K562 (cell line): Measurements from ENCODE around the gene FGF12. TPM values are rescaled to one million over a fixed set of nuclear protein-coding genes. Genes with fewer than 3 reads are reported as not detected.

ENCODE experiments used
- ATAC-seq: fragments of 200-7000 bp; cut with Tn5 transposase; 3 replicates; pipeline ENCODE4 v1.9.1; 2020; ENCODE audit warnings: moderate library complexity
- BruUV-seq: library from RNA; stranded (reverse); fragments of 400-500 nt; replicated peaks from 2 replicates; lab custom pipeline; 2021; lab: Mats Ljungman, UMichigan
- CTCF ChIA-PET: fragments of 300-600 bp; formaldehyde crosslinking; extraction: SDS; loops from one replicate; lab custom pipeline; 2021; ENCODE audit warnings: low intra/inter-chr PET ratio; lab: Yijun Ruan, JAX
- POLR2A ChIA-PET: fragments of 300-600, 350-650 bp; sonication (Branson Sonifier 250); formaldehyde crosslinking; extraction: SDS; loops from one replicate; lab custom pipeline; 2021; ENCODE audit warnings: antibody characterized with exemption, inconsistent platforms; lab: Yijun Ruan, JAX
- DNase-seq, 4 experiments: peaks; one replicate each; pipeline versions ENCODE4 v3.0.0 to v3.0.0-alpha.2; 2011 to 2018; ENCODE audit warnings: low spot score in 3 of 4, mixed read lengths in 3 of 4; ENCODE audit errors: extremely low read depth in 1 of 4
- FAIRE-seq: peaks from 2 replicates; lab custom pipeline; 2011; peaks lifted over from hg19 to GRCh38; lab: Jason Lieb, UNC
- H2AFZ ChIP-seq: 2 replicates; pipeline ENCODE4 v1.6.0; 2011; ENCODE audit warnings: low read depth, low read length, control low read depth, inconsistent platforms
- H3K27ac ChIP-seq: fragments of 200-600 bp; 3 replicates; pipeline ENCODE4 v1.8.0; 2011; ENCODE audit warnings: low read depth, mild to moderate bottlenecking, control low read depth, inconsistent platforms, low read length, moderate library complexity, mixed read lengths; ENCODE audit errors: extremely low read depth
- H3K27me3 ChIP-seq, 2 experiments: fragments of 300-600 bp in 1 of 2; 2 replicates in 1 of 2; 3 replicates in 1 of 2; pipeline versions ENCODE4 v1.6.0 to v1.8.0; 2011; ENCODE audit warnings: inconsistent platforms in 2 of 2, low read length in 2 of 2, mild to moderate bottlenecking in 1 of 2, mixed read lengths in 1 of 2, moderate library complexity in 1 of 2; ENCODE audit not compliant: control insufficient read depth in 2 of 2, insufficient read depth in 2 of 2
- H3K36me3 ChIP-seq: fragments of 300-600 bp; 3 replicates; pipeline ENCODE4 v1.8.0; 2011; ENCODE audit warnings: mild to moderate bottlenecking, low read length, inconsistent platforms; ENCODE audit not compliant: control insufficient read depth, insufficient read depth
- H3K4me1 ChIP-seq, 2 experiments: fragments of 200-600 bp in 1 of 2; replicated peaks in 1 of 2; 2 replicates in 1 of 2; 3 replicates in 1 of 2; pipeline versions ENCODE4 v1.5.1 to v1.8.0; 2011; ENCODE audit warnings: inconsistent platforms in 2 of 2, low read length in 2 of 2, mild to moderate bottlenecking in 1 of 2, mixed read lengths in 1 of 2, moderate library complexity in 1 of 2; ENCODE audit not compliant: control insufficient read depth in 2 of 2, insufficient read depth in 2 of 2
- H3K4me2 ChIP-seq: 2 replicates; pipeline ENCODE4 v1.6.1; 2011; ENCODE audit warnings: low read length, control low read depth, inconsistent platforms, mixed read lengths; ENCODE audit not compliant: insufficient read depth
- H3K4me3 ChIP-seq: fragments of 200-600 bp; sonication (generic), shearing (Covaris generic); 2 replicates; pipeline ENCODE4 v1.5.1; 2016; ENCODE audit warnings: control low read depth, inconsistent platforms
- H3K79me2 ChIP-seq: fragments of 200-600 bp; 3 replicates; pipeline ENCODE4 v1.8.0; 2011; ENCODE audit warnings: low read length, inconsistent platforms; ENCODE audit not compliant: control insufficient read depth, insufficient read depth
- H3K9ac ChIP-seq, 2 experiments: 2 replicates each; pipeline versions ENCODE4 v1.6.0 to v1.6.1; 2011; ENCODE audit warnings: low read depth in 2 of 2, low read length in 2 of 2, control low read depth in 1 of 2, inconsistent platforms in 1 of 2, mild to moderate bottlenecking in 1 of 2, mixed read lengths in 1 of 2; ENCODE audit not compliant: insufficient read depth in 1 of 2
- H3K9me1 ChIP-seq: one replicate; pipeline ENCODE4 v1.6.0; 2011; ENCODE audit warnings: inconsistent platforms, mild to moderate bottlenecking, low read length, moderate library complexity; ENCODE audit not compliant: control insufficient read depth, insufficient read depth
- H3K9me3 ChIP-seq: replicated peaks from 2 replicates; pipeline ENCODE4 v1.5.1; 2011; ENCODE audit warnings: low read depth, low read length, inconsistent platforms; ENCODE audit not compliant: control insufficient read depth, insufficient read depth
- H4K20me1 ChIP-seq: replicated peaks from 2 replicates; pipeline ENCODE4 v1.6.1; 2011; ENCODE audit warnings: low read length, inconsistent platforms, mixed read lengths; ENCODE audit not compliant: control insufficient read depth, insufficient read depth
- ARID4B ChIP-seq: sonication (generic); formaldehyde crosslinking; IDR thresholded peaks from 2 replicates; pipeline ENCODE4 v1.8.0; 2022; ENCODE audit warnings: mild to moderate bottlenecking, missing genetic modification reagents
- BRF2 ChIP-seq: IDR thresholded peaks from 3 replicates; pipeline ENCODE4 v1.6.1; 2011; ENCODE audit warnings: borderline replicate concordance, mild to moderate bottlenecking; ENCODE audit not compliant: insufficient read length, insufficient read depth
- CBFA2T3 ChIP-seq: fragments of 450-650 bp; IDR thresholded peaks from 2 replicates; pipeline ENCODE4 v1.6.1; 2017
- E2F5 ChIP-seq: sonication (generic); formaldehyde crosslinking; IDR thresholded peaks from 2 replicates; pipeline ENCODE4 v1.8.0; 2022; ENCODE audit warnings: mild to moderate bottlenecking, missing genetic modification reagents
- ETS2 ChIP-seq: IDR thresholded peaks from 2 replicates; pipeline ENCODE4 v1.6.1; 2016; ENCODE audit warnings: borderline replicate concordance, missing genetic modification characterization, mild to moderate bottlenecking, moderate library complexity, missing compliant biosample characterization; ENCODE audit not compliant: poor library complexity, severe bottlenecking
- HDAC6 ChIP-seq: IDR thresholded peaks from 2 replicates; pipeline ENCODE4 v1.6.1; 2012; ENCODE audit warnings: low read depth, mild to moderate bottlenecking, control low read depth, inconsistent platforms, low read length, moderate library complexity
- MXI1 ChIP-seq: IDR thresholded peaks from 2 replicates; pipeline ENCODE4 v1.6.1; 2011; ENCODE audit warnings: low read depth, mild to moderate bottlenecking, improper control_type of control experiment, low read length
- RCOR1 ChIP-seq, 2 experiments: IDR thresholded peaks; 2 replicates each; pipeline ENCODE4 v1.6.1; 2012; ENCODE audit warnings: low read depth in 2 of 2, low read length in 2 of 2, borderline replicate concordance in 1 of 2, improper control_type of control experiment in 1 of 2
- ZNF274 ChIP-seq: IDR thresholded peaks from 2 replicates; pipeline ENCODE4 v1.6.1; 2011; ENCODE audit warnings: low read depth, mild to moderate bottlenecking, low read length, moderate library complexity, borderline replicate concordance
- WGBS: fragments of 100-300 bp; shearing (Covaris generic); methylation state at CpG from one replicate; pipeline ENCODE4 v1.1.6; 2016; ENCODE audit warnings: low coverage, mixed read lengths; ENCODE audit not compliant: insufficient coverage; ENCODE audit errors: missing lambda C conversion rate; 5-methylcytosine and 5-hydroxymethylcytosine counted together
- in situ Hi-C: fragments of 300-500 bp; cut with MboI; formaldehyde crosslinking; loops from 4 replicates; pipeline ENCODE4 v1.15.0; 2018; ENCODE audit warnings: inconsistent platforms, mixed read lengths
- intact Hi-C: fragments of 100-400 bp; cut with micrococcal nuclease; formaldehyde crosslinking; loops from 2 replicates; pipeline ENCODE4 v1.14.2; 2022
- polyA plus RNA-seq, 8 experiments: library from polyadenylated mRNA; depleted of rRNA in 4 of 8; stranded (reverse) in 5 of 8; unstranded in 3 of 8; fragments of >200 nt; fragmentation: Nextera tagmentation in 2 of 8; fragmentation: Illumina TruSeq in 1 of 8; extraction: Ambion mirVana in 2 of 8; extraction: Trizol in 1 of 8; gene quantifications; 2 replicates each; pipeline versions ENCODE4 v1.2.1 to v1.2.3, GENCODE V29; 2011 to 2014; ENCODE audit warnings: inconsistent platforms in 1 of 8, missing spikeins in 1 of 8
- total RNA-seq, 7 experiments: library from RNA; depleted of rRNA in 6 of 7; stranded (reverse); fragments of >200 nt in 6 of 7; fragmentation: Illumina TruSeq in 2 of 7; extraction: Trizol in 2 of 7; gene quantifications; 2 replicates each; pipeline versions ENCODE4 v1.2.1 to v1.2.3, GENCODE V29; 2011 to 2021; ENCODE audit warnings: low replicate concordance in 1 of 7

FGF12 gene
- total and polyA plus RNA-seq, 9 of the 15 experiments (the other 6 are each of a cell fraction or from before 2014, with no cell fraction given), result not detected

GRCh38 chr3:192367616-192368015 is 359.7 kb downstream of the FGF12 start:
- H4K20me1 ChIP-seq, result no peaks in the 10 kb centered on the region
- FAIRE-seq (no peak), DNase-seq (no peak), ATAC-seq (no peak)
- ChIA-PET CTCF (no interaction called here), POLR2A (no interaction called here)
- in situ Hi-C loops (no loop called here), intact Hi-C loops (no loop called here)
- BruUV-seq, result no TSS peak
- H3K9me3 ChIP-seq, result no peaks in the 10 kb centered on the region
- H3K27ac ChIP-seq, result no peak overlapping the region
- H3K9ac ChIP-seq, result no peak overlapping the region
- no peaks in the 10 kb centered on the region for H3K27me3 ChIP-seq
- H2AFZ ChIP-seq, result no peak overlapping the region
- no peaks in the 10 kb centered on the region for H3K79me2 ChIP-seq
- no peaks in the 10 kb centered on the region for H3K4me1 ChIP-seq
- no peaks in the 10 kb centered on the region for H3K36me3 ChIP-seq
- H3K9me1 ChIP-seq, result no peaks in the 10 kb centered on the region
- WGBS, result 0% methylated on average over 5 of the region's 5 CpGs
- H3K4me2 ChIP-seq, result no peak overlapping the region
- no peak overlapping the region for H3K4me3 ChIP-seq
- TF ChIP-seq BRF2 (no peak), HDAC6 (no peak)

- 0% methylated on average over 6 of the region's 6 CpGs for WGBS
- Histone ChIP-seq H3K27me3 (no peaks in the 10 kb centered on the region), H3K27ac (no peak overlapping the region), H3K9me3 (no peaks in the 10 kb centered on the region), H3K9ac (no peak overlapping the region), H3K9me1 (no peaks in the 10 kb centered on the region), H3K4me2 (no peak overlapping the region), H4K20me1 (no peaks in the 10 kb centered on the region), H3K4me3 (no peak overlapping the region), H3K4me1 (no peaks in the 10 kb centered on the region), H3K36me3 (no peaks in the 10 kb centered on the region), H3K79me2 (no peaks in the 10 kb centered on the region), H2AFZ (no peak overlapping the region)
- ATAC-seq (no peak), DNase-seq (no peak), FAIRE-seq (no peak)
- intact Hi-C loops, result no loop called here
- ChIA-PET CTCF (no interaction called here), POLR2A (no interaction called here)
- BruUV-seq, result no TSS peak
- in situ Hi-C loops, result no loop called here
- no peak for TF ChIP-seq CBFA2T3
- no peak for TF ChIP-seq E2F5
- TF ChIP-seq ZNF274, result no peak
- TF ChIP-seq RCOR1 (IDR thresholded peaks at IDR 0.05; ENCODE audit: borderline replicate concordance in 1 of 2, low read depth in 2 of 2, low read length in 2 of 2), result no peak
- TF ChIP-seq ETS2, result no peak
- TF ChIP-seq MXI1, result no peak
- no peak for TF ChIP-seq ARID4B (CRISPR knock-in tag)
Observed at GRCh38 chr3:192366916-192367315, 360.4 kb downstream of the FGF12 start.
